IgD-negative memory B cell (primary cell): ENCODE results near the gene EVA1A. TPM values are rescaled to one million over a fixed set of nuclear protein-coding genes. Genes with fewer than 3 reads are reported as not detected.

Experiments
- H3K27ac Mint-ChIP-seq, 3 donors: one replicate each; pipeline ENCODE4 v1.8.0; 2020 to 2022; ENCODE audit warnings: mild to moderate bottlenecking in 3 of 3, mixed read lengths in 3 of 3, moderate library complexity in 1 of 3
- H3K27me3 Mint-ChIP-seq: one replicate; pipeline ENCODE4 v1.8.0; 2021; ENCODE audit warnings: mixed read lengths
- H3K36me3 Mint-ChIP-seq: one replicate; pipeline ENCODE4 v1.8.0; 2020; ENCODE audit warnings: mild to moderate bottlenecking, mixed read lengths
- H3K4me1 Mint-ChIP-seq, 3 donors: one replicate each; pipeline ENCODE4 v1.8.0; 2020 to 2022; ENCODE audit warnings: mixed read lengths in 3 of 3, mild to moderate bottlenecking in 1 of 3
- H3K4me3 Mint-ChIP-seq, 4 donors: one replicate each; pipeline ENCODE4 v1.8.0; 2020 to 2022; ENCODE audit warnings: mild to moderate bottlenecking in 4 of 4, mixed read lengths in 4 of 4, moderate library complexity in 3 of 4
- H3K9me3 Mint-ChIP-seq, 3 donors: one replicate each; pipeline ENCODE4 v1.8.0; 2020 to 2021; ENCODE audit warnings: mixed read lengths in 3 of 3, mild to moderate bottlenecking in 1 of 3
- polyA plus RNA-seq: library from polyadenylated mRNA; unstranded; fragments of 300-500 nt; fragmentation: Illumina TruSeq; gene quantifications from one replicate; pipeline ENCODE4 v1.2.3, GENCODE V29; 2021

Gene EVA1A
- polyA plus RNA-seq, 1 donor from 2014 or later, result not detected

- no peak overlapping the region for H3K27ac Mint-ChIP-seq
These were observed 33.9 kb downstream of the EVA1A start for GRCh38 chr2:75526842-75527241.

GRCh38 chr2:75525434-75526310, 35.1 kb downstream of the EVA1A start:
- no peak overlapping the region for H3K4me3 Mint-ChIP-seq
- H3K4me1 Mint-ChIP-seq, result no peaks in the 10 kb centered on the region
- no peaks in the 10 kb centered on the region for H3K36me3 Mint-ChIP-seq
- H3K27me3 Mint-ChIP-seq, result peaks cover 10% of the 10 kb centered on the region
- H3K27ac Mint-ChIP-seq, result no peak overlapping the region
- peaks cover 0 to 3% (median 0%) of the 10 kb centered on the region in 3 donors for H3K9me3 Mint-ChIP-seq

More at GRCh38 chr2:75526842-75527241, 33.9 kb downstream of the EVA1A start:
- Mint-ChIP-seq H3K4me3 (no peak overlapping the region), H3K36me3 (no peaks in the 10 kb centered on the region), H3K9me3 (peaks cover 0 to 3% (median 0%) of the 10 kb centered on the region in 3 donors), H3K27me3 (peaks cover 10% of the 10 kb centered on the region), H3K4me1 (no peaks in the 10 kb centered on the region)

GRCh38 chr2:75524276-75524911, 36.3 kb downstream of the EVA1A start:
- H3K27me3 Mint-ChIP-seq, result peaks cover 10% of the 10 kb centered on the region

GRCh38 chr2:75523313-75524275, 37.1 kb downstream of the EVA1A start:
- Mint-ChIP-seq H3K9me3 (peaks cover 0 to 3% (median 0%) of the 10 kb centered on the region in 3 donors), H3K4me1 (no peaks in the 10 kb centered on the region), H3K36me3 (no peaks in the 10 kb centered on the region), H3K27ac (no peak overlapping the region), H3K4me3 (no peak overlapping the region), H3K27me3 (peaks cover 8% of the 10 kb centered on the region)

More at GRCh38 chr2:75524276-75524911, 36.3 kb downstream of the EVA1A start:
- H3K27ac Mint-ChIP-seq, result no peak overlapping the region
- no peaks in the 10 kb centered on the region for H3K4me1 Mint-ChIP-seq
- H3K36me3 Mint-ChIP-seq, result no peaks in the 10 kb centered on the region
- no peak overlapping the region for H3K4me3 Mint-ChIP-seq
- H3K9me3 Mint-ChIP-seq, result peaks cover 0 to 3% (median 0%) of the 10 kb centered on the region in 3 donors

GRCh38 chr2:75522543-75523312, 38.0 kb downstream of the EVA1A start:
- Mint-ChIP-seq H3K36me3 (no peaks in the 10 kb centered on the region), H3K4me3 (no peak overlapping the region), H3K27ac (no peak overlapping the region), H3K9me3 (peaks cover 0 to 3% (median 0%) of the 10 kb centered on the region in 3 donors), H3K27me3 (peaks cover 5% of the 10 kb centered on the region), H3K4me1 (no peaks in the 10 kb centered on the region)

GRCh38 chr2:75521225-75521872, 39.4 kb downstream of the EVA1A start:
- Mint-ChIP-seq H3K4me3 (no peak overlapping the region), H3K9me3 (peaks cover 0 to 2% (median 0%) of the 10 kb centered on the region in 3 donors), H3K36me3 (no peaks in the 10 kb centered on the region), H3K4me1 (no peaks in the 10 kb centered on the region), H3K27me3 (peaks cover 10% of the 10 kb centered on the region), H3K27ac (no peak overlapping the region)

GRCh38 chr2:75519843-75520242, 40.9 kb downstream of the EVA1A start:
- Mint-ChIP-seq H3K36me3 (no peaks in the 10 kb centered on the region), H3K27ac (no peak overlapping the region), H3K9me3 (peaks cover 0 to 3% (median 2%) of the 10 kb centered on the region in 3 donors), H3K4me3 (no peak overlapping the region), H3K27me3 (peaks cover 8% of the 10 kb centered on the region), H3K4me1 (no peaks in the 10 kb centered on the region)

- no peaks in the 10 kb centered on the region for H3K36me3 Mint-ChIP-seq
- H3K27me3 Mint-ChIP-seq, result peaks cover 8% of the 10 kb centered on the region
- peaks cover 0 to 3% (median 2%) of the 10 kb centered on the region in 3 donors for H3K9me3 Mint-ChIP-seq
- no peak overlapping the region for H3K27ac Mint-ChIP-seq
- H3K4me3 Mint-ChIP-seq, result no peak overlapping the region
- H3K4me1 Mint-ChIP-seq, result no peaks in the 10 kb centered on the region
These were observed 41.9 kb downstream of the EVA1A start for GRCh38 chr2:75518638-75519465.

- Mint-ChIP-seq H3K4me1 (no peaks in the 10 kb centered on the region), H3K9me3 (peaks cover 2 to 9% (median 4%) of the 10 kb centered on the region in 3 donors), H3K27me3 (peaks cover 8% of the 10 kb centered on the region), H3K4me3 (no peak overlapping the region), H3K27ac (no peak overlapping the region), H3K36me3 (no peaks in the 10 kb centered on the region)
These were observed 43.0 kb downstream of the EVA1A start for GRCh38 chr2:75517547-75518230.

GRCh38 chr2:75516378-75517360, 44.1 kb downstream of the EVA1A start:
- Mint-ChIP-seq H3K36me3 (no peaks in the 10 kb centered on the region), H3K9me3 (peaks cover 9 to 19% (median 10%) of the 10 kb centered on the region in 3 donors), H3K27me3 (peaks cover 9% of the 10 kb centered on the region), H3K4me3 (no peak overlapping the region), H3K27ac (no peak overlapping the region), H3K4me1 (no peaks in the 10 kb centered on the region)

GRCh38 chr2:75515584-75516368, 45.0 kb downstream of the EVA1A start:
- no peaks in the 10 kb centered on the region for H3K36me3 Mint-ChIP-seq
- H3K9me3 Mint-ChIP-seq, result peaks cover 9 to 21% (median 10%) of the 10 kb centered on the region in 3 donors
- no peaks in the 10 kb centered on the region for H3K4me1 Mint-ChIP-seq
- H3K4me3 Mint-ChIP-seq, result no peak overlapping the region
- H3K27ac Mint-ChIP-seq, result no peak overlapping the region
- peaks cover 9% of the 10 kb centered on the region for H3K27me3 Mint-ChIP-seq
